ENCODE measurements around the gene ZNF454. TPM values are rescaled to one million over a fixed set of nuclear protein-coding genes. Genes with fewer than 3 reads are reported as not detected.
A peak's percentile ranks its signal among the peaks of the same experiment; 100 is the strongest.

The ZNF454 gene
- total RNA-seq, 1 experiment from 2014 or later: 4.3 TPM

DNA sequence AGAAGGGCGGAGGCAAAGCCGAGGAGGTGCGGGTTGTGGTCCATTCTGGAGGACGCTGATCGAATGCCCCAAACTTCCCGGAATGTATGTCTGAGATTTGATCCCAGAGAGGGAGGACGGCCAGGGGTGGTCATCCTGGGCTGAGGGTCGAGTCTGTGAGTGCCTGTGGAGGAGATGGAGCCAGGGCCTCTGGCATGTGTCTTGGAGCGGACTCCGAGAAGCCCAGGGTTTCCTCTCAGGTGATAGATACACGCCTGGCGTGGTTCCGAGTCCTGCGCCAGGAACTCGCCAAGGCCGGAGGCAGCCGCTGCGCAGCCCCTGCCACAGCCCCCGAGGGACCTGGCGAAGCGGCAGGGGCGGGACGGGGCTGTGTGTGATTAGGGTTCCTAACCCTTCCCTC is 363 bp downstream of the ZNF454 start (continued):
- TF ChIP-seq, protein P1, sequence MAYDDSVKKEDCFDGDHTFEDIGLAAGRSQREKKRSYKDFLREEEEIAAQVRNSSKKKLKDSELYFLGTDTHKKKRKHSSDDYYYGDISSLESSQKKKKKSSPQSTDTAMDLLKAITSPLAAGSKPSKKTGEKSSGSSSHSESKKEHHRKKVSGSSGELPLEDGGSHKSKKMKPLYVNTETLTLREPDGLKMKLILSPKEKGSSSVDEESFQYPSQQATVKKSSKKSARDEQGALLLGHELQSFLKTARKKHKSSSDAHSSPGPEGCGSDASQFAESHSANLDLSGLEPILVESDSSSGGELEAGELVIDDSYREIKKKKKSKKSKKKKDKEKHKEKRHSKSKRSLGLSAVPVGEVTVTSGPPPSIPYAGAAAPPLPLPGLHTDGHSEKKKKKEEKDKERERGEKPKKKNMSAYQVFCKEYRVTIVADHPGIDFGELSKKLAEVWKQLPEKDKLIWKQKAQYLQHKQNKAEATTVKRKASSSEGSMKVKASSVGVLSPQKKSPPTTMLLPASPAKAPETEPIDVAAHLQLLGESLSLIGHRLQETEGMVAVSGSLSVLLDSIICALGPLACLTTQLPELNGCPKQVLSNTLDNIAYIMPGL (CRISPR knock-in tag; IDR thresholded peaks at IDR 0.05): no peak
- peak; percentile 30; the same call in 1 of the 2 replicates for TF ChIP-seq TEAD4 (CRISPR knock-in tag; IDR thresholded peaks at IDR 0.05)
- TF ChIP-seq ELF4 (CRISPR knock-in tag; IDR thresholded peaks at IDR 0.05; ENCODE audit: low read depth): no peak
- no peak for TF ChIP-seq HMGA2 (CRISPR knock-in tag; IDR thresholded peaks at IDR 0.05)
- no peak for TF ChIP-seq ZNF232 (CRISPR knock-in tag; IDR thresholded peaks at IDR 0.05)
- no peak for TF ChIP-seq NR3C1 (CRISPR knock-in tag; conservative IDR thresholded peaks at IDR 0.05; ENCODE audit: low read depth)
- TF ChIP-seq ZNF317 (CRISPR knock-in tag; IDR thresholded peaks at IDR 0.05; ENCODE audit: borderline replicate concordance, low read depth): no peak
- TF ChIP-seq, protein P2, sequence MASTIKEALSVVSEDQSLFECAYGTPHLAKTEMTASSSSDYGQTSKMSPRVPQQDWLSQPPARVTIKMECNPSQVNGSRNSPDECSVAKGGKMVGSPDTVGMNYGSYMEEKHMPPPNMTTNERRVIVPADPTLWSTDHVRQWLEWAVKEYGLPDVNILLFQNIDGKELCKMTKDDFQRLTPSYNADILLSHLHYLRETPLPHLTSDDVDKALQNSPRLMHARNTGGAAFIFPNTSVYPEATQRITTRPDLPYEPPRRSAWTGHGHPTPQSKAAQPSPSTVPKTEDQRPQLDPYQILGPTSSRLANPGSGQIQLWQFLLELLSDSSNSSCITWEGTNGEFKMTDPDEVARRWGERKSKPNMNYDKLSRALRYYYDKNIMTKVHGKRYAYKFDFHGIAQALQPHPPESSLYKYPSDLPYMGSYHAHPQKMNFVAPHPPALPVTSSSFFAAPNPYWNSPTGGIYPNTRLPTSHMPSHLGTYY (CRISPR knock-in tag; IDR thresholded peaks at IDR 0.05): no peak
- TF ChIP-seq, protein P3, sequence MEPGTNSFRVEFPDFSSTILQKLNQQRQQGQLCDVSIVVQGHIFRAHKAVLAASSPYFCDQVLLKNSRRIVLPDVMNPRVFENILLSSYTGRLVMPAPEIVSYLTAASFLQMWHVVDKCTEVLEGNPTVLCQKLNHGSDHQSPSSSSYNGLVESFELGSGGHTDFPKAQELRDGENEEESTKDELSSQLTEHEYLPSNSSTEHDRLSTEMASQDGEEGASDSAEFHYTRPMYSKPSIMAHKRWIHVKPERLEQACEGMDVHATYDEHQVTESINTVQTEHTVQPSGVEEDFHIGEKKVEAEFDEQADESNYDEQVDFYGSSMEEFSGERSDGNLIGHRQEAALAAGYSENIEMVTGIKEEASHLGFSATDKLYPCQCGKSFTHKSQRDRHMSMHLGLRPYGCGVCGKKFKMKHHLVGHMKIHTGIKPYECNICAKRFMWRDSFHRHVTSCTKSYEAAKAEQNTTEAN (CRISPR knock-in tag; IDR thresholded peaks at IDR 0.05): no peak
- 0 out of 2 replicates have a peak, but pooled peaks have one; percentile 1 for TF ChIP-seq JUN (CRISPR knock-in tag; IDR thresholded peaks at IDR 0.05)
- TF ChIP-seq ZNF138 (CRISPR knock-in tag; conservative IDR thresholded peaks at IDR 0.05): 0 out of 2 replicates have a peak, but pooled peaks have one; percentile 11

DNA sequence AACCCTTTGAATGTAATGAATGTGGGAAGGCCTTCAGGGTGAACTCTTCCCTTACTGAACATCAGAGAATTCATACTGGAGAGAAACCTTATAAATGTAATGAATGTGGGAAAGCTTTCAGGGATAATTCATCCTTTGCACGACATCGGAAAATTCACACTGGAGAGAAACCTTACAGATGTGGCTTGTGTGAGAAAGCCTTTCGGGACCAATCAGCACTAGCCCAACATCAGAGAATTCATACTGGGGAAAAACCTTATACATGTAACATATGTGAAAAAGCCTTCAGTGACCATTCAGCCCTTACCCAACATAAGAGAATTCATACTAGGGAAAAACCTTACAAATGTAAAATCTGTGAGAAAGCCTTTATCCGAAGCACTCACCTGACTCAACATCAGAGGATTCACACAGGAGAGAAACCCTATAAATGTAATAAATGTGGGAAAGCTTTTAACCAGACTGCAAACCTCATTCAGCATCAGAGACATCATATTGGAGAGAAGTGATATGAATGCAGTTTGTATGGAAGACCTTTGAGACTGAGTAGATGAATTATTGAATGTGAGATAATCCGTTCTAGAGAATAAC is 24.6 kb downstream of the ZNF454 start:
- Mint-ChIP-seq H3K36me3 (peaks cover 92% of the 10 kb centered on the region), H3K4me1 (no peaks in the 10 kb centered on the region), H3K4me3 (no peak overlapping the region), H3K27ac (no peak overlapping the region), H3K27me3 (ENCODE audit: low read depth) (peaks cover 49% of the 10 kb centered on the region), H3K9me3 (peaks cover 83% of the 10 kb centered on the region)
- ChIA-PET POLR2A (no interaction called here), CTCF (no interaction called here)
- no peak for TF ChIP-seq FOXP1 (CRISPR knock-in tag; IDR thresholded peaks at IDR 0.05; ENCODE audit: borderline replicate concordance)
- ATAC-seq (no peak), DNase-seq (ENCODE audit: low spot score) (no peak)

DNA sequence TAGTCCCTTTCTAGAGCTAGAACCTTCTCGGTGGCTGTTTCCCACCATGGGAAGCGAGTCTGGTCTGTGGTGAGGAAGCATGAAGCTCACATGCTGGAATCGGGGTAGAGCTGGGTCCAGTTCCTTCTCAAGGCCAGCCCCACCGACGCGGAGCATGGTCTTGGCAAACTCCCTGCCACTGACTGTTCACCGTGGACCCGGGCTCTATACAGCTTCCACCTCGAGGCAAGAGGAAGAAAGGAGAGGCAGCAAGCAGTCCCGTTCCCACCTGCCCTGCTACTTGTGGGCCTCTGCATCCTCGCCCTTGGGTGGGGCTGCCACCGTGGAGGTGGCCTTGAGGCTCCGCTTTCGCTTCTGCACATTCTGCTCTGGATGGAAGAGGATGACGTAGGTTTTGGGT is 40.4 kb downstream of the ZNF454 start:
- Mint-ChIP-seq H3K36me3 (peaks cover 81% of the 10 kb centered on the region), H3K27ac (no peak overlapping the region), H3K4me3 (no peak overlapping the region), H3K4me1 (no peaks in the 10 kb centered on the region), H3K9me3 (peaks cover 74% of the 10 kb centered on the region), H3K27me3 (ENCODE audit: low read depth) (peaks cover 40% of the 10 kb centered on the region)
- DNase-seq (ENCODE audit: low spot score) (no peak), ATAC-seq (no peak)
- ChIA-PET POLR2A (no interaction called here), CTCF (no interaction called here)
- no peak for TF ChIP-seq ETV6 (CRISPR knock-in tag; IDR thresholded peaks at IDR 0.05)

DNA sequence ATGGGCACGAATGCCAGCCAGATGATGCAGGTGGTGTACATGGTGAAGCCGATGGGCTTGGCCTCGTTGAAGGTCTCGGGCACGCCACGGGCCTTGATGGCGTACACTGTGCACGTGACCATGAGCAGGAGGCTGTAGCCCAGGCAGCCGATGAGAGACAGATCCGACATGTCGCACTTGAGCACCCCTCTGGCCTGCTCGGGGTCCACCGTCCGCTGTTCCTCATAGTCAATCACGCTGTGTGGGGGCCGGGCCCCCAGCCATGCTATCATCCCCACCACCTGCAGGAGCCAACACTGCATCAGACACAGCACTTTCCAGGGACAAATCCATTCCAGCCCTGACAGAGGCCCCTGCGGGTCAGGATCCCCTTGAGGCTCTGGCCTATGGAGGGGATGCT is 41.9 kb downstream of the ZNF454 start:
- DNase-seq (ENCODE audit: low spot score) (no peak), ATAC-seq (no peak)
- H3K4me3 Mint-ChIP-seq: no peak overlapping the region
- peaks cover 35% of the 10 kb centered on the region for H3K27me3 Mint-ChIP-seq (ENCODE audit: low read depth)
- ChIA-PET POLR2A (no interaction called here), CTCF (interaction anchor here (0.7 kb wide), 1 partner anchor 14 kb away, joined by 5 read pairs; no protein-coding TSS in a partner anchor)
- peaks cover 75% of the 10 kb centered on the region for H3K36me3 Mint-ChIP-seq
- H3K9me3 Mint-ChIP-seq: peaks cover 72% of the 10 kb centered on the region
- H3K27ac Mint-ChIP-seq: no peak overlapping the region
- H3K4me1 Mint-ChIP-seq: no peaks in the 10 kb centered on the region
- TF ChIP-seq CREB1 (CRISPR knock-in tag; IDR thresholded peaks at IDR 0.05) (no peak), SP1 (CRISPR knock-in tag; conservative IDR thresholded peaks at IDR 0.05) (no peak), ZNF138 (CRISPR knock-in tag; conservative IDR thresholded peaks at IDR 0.05) (no peak)
- TF ChIP-seq, protein P4, sequence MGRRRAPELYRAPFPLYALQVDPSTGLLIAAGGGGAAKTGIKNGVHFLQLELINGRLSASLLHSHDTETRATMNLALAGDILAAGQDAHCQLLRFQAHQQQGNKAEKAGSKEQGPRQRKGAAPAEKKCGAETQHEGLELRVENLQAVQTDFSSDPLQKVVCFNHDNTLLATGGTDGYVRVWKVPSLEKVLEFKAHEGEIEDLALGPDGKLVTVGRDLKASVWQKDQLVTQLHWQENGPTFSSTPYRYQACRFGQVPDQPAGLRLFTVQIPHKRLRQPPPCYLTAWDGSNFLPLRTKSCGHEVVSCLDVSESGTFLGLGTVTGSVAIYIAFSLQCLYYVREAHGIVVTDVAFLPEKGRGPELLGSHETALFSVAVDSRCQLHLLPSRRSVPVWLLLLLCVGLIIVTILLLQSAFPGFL (CRISPR knock-in tag; IDR thresholded peaks at IDR 0.05; ENCODE audit: borderline replicate concordance): no peak
- TF ChIP-seq, protein P5, sequence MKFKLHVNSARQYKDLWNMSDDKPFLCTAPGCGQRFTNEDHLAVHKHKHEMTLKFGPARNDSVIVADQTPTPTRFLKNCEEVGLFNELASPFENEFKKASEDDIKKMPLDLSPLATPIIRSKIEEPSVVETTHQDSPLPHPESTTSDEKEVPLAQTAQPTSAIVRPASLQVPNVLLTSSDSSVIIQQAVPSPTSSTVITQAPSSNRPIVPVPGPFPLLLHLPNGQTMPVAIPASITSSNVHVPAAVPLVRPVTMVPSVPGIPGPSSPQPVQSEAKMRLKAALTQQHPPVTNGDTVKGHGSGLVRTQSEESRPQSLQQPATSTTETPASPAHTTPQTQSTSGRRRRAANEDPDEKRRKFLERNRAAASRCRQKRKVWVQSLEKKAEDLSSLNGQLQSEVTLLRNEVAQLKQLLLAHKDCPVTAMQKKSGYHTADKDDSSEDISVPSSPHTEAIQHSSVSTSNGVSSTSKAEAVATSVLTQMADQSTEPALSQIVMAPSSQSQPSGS (CRISPR knock-in tag; IDR thresholded peaks at IDR 0.05; ENCODE audit: borderline replicate concordance, low read depth): no peak
- TF ChIP-seq, protein P6, sequence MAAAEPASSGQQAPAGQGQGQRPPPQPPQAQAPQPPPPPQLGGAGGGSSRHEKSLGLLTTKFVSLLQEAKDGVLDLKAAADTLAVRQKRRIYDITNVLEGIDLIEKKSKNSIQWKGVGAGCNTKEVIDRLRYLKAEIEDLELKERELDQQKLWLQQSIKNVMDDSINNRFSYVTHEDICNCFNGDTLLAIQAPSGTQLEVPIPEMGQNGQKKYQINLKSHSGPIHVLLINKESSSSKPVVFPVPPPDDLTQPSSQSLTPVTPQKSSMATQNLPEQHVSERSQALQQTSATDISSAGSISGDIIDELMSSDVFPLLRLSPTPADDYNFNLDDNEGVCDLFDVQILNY (CRISPR knock-in tag; IDR thresholded peaks at IDR 0.05): no peak
